ENCODE results near the gene NLRP14.

Gene NLRP14

DNA sequence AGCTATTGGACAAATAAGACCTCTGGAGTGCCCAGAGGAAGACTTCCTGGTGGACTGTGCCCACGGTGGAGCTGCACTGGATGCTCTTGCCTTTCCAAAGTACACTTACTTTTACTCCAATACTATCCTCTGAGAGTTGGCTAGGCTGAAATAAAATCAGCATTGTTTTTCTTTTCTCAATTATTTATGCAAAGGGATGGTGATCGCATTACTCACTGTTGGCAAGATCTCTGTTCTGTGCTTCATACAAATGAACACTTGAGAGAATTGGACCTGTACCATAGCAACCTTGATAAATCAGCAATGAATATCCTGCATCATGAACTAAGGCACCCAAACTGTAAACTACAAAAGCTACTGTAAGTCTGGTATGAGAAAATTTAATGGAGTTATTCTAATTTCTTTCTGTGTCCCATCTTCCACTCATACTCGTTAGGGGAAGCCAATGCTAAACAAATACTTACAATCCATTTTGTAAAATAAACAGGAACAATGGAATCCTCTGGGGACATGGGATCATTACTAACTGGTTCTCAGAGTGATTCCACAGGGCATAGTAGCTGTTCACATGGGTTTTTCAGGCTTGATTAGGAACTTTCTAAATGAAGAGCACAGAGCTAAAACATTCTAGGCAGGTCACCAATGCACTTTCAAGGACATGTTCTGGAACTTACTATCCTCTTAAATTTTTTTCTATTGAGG, 26.3 kb downstream of the NLRP14 start:
- no peak for ATAC-seq
- TF ChIP-seq ZNF70 (CRISPR knock-in tag; IDR thresholded peaks at IDR 0.05), result no peak
- TF ChIP-seq, protein P1, sequence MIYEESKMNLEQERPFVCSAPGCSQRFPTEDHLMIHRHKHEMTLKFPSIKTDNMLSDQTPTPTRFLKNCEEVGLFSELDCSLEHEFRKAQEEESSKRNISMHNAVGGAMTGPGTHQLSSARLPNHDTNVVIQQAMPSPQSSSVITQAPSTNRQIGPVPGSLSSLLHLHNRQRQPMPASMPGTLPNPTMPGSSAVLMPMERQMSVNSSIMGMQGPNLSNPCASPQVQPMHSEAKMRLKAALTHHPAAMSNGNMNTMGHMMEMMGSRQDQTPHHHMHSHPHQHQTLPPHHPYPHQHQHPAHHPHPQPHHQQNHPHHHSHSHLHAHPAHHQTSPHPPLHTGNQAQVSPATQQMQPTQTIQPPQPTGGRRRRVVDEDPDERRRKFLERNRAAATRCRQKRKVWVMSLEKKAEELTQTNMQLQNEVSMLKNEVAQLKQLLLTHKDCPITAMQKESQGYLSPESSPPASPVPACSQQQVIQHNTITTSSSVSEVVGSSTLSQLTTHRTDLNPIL (CRISPR knock-in tag; IDR thresholded peaks at IDR 0.05; ENCODE audit: low read depth), result no peak
- TF ChIP-seq GLIS3 (CRISPR knock-in tag; IDR thresholded peaks at IDR 0.05), result no peak
- TF ChIP-seq, protein P2, sequence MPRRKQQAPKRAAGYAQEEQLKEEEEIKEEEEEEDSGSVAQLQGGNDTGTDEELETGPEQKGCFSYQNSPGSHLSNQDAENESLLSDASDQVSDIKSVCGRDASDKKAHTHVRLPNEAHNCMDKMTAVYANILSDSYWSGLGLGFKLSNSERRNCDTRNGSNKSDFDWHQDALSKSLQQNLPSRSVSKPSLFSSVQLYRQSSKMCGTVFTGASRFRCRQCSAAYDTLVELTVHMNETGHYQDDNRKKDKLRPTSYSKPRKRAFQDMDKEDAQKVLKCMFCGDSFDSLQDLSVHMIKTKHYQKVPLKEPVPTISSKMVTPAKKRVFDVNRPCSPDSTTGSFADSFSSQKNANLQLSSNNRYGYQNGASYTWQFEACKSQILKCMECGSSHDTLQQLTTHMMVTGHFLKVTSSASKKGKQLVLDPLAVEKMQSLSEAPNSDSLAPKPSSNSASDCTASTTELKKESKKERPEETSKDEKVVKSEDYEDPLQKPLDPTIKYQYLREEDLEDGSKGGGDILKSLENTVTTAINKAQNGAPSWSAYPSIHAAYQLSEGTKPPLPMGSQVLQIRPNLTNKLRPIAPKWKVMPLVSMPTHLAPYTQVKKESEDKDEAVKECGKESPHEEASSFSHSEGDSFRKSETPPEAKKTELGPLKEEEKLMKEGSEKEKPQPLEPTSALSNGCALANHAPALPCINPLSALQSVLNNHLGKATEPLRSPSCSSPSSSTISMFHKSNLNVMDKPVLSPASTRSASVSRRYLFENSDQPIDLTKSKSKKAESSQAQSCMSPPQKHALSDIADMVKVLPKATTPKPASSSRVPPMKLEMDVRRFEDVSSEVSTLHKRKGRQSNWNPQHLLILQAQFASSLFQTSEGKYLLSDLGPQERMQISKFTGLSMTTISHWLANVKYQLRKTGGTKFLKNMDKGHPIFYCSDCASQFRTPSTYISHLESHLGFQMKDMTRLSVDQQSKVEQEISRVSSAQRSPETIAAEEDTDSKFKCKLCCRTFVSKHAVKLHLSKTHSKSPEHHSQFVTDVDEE (CRISPR knock-in tag; IDR thresholded peaks at IDR 0.05), result no peak
- TF ChIP-seq OSR1 (CRISPR knock-in tag; IDR thresholded peaks at IDR 0.05), result no peak
- TF ChIP-seq CSDC2 (CRISPR knock-in tag; IDR thresholded peaks at IDR 0.05), result no peak
- no peak for TF ChIP-seq ZNF8 (CRISPR knock-in tag; IDR thresholded peaks at IDR 0.05)
- no peak for TF ChIP-seq SNAI2 (CRISPR knock-in tag; IDR thresholded peaks at IDR 0.05)
- TF ChIP-seq ESRRG (CRISPR knock-in tag; IDR thresholded peaks at IDR 0.05), result no peak
- no peak for TF ChIP-seq ZC3H10 (CRISPR knock-in tag; IDR thresholded peaks at IDR 0.05)
- TF ChIP-seq BACH2 (CRISPR knock-in tag; IDR thresholded peaks at IDR 0.05; ENCODE audit: borderline replicate concordance), result no peak
- TF ChIP-seq PPARA (CRISPR knock-in tag; IDR thresholded peaks at IDR 0.05; ENCODE audit: borderline replicate concordance), result no peak

DNA sequence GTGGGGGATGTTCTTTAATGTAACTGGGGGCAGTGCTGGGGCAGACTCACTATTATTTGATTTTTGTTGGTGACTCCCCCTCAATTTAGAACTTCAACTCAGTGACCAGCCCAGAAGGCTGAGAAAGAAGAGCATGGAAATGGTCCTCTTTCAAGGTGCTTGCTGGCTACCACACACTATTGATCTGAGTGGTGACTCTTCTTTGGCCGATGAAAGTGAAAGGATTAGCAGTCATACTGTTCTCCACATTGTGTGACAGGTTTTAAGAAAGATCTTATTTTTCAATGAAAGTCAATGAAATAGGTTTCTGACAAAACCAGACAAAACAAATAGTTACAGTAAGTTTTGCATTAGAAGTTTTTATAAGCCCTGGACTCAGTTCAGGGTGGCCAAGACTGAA, 29.9 kb downstream of the NLRP14 start:
- TF ChIP-seq BACH2 (CRISPR knock-in tag; IDR thresholded peaks at IDR 0.05; ENCODE audit: borderline replicate concordance) (no peak), CSDC2 (CRISPR knock-in tag; IDR thresholded peaks at IDR 0.05) (no peak), TOX (CRISPR knock-in tag; IDR thresholded peaks at IDR 0.05; ENCODE audit: borderline replicate concordance) (no peak), ESRRG (CRISPR knock-in tag; IDR thresholded peaks at IDR 0.05) (no peak), ISL1 (CRISPR knock-in tag; IDR thresholded peaks at IDR 0.05) (no peak), GLIS3 (CRISPR knock-in tag; IDR thresholded peaks at IDR 0.05) (no peak), ZNF565 (CRISPR knock-in tag; conservative IDR thresholded peaks at IDR 0.05; ENCODE audit: low read depth) (no peak), ZFP30 (CRISPR knock-in tag; IDR thresholded peaks at IDR 0.05) (no peak), ZC3H10 (CRISPR knock-in tag; IDR thresholded peaks at IDR 0.05) (no peak), ZFP3 (CRISPR knock-in tag; IDR thresholded peaks at IDR 0.05) (no peak)
- TF ChIP-seq, protein P3, sequence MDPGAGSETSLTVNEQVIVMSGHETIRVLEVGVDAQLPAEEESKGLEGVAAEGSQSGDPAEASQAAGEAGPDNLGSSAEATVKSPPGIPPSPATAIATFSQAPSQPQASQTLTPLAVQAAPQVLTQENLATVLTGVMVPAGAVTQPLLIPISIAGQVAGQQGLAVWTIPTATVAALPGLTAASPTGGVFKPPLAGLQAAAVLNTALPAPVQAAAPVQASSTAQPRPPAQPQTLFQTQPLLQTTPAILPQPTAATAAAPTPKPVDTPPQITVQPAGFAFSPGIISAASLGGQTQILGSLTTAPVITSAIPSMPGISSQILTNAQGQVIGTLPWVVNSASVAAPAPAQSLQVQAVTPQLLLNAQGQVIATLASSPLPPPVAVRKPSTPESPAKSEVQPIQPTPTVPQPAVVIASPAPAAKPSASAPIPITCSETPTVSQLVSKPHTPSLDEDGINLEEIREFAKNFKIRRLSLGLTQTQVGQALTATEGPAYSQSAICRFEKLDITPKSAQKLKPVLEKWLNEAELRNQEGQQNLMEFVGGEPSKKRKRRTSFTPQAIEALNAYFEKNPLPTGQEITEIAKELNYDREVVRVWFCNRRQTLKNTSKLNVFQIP (CRISPR knock-in tag; IDR thresholded peaks at IDR 0.05; ENCODE audit: borderline replicate concordance, low read depth), result no peak
- TF ChIP-seq, protein P2 (CRISPR knock-in tag; IDR thresholded peaks at IDR 0.05), result no peak
- TF ChIP-seq, protein P1 (CRISPR knock-in tag; IDR thresholded peaks at IDR 0.05; ENCODE audit: low read depth), result no peak
- ATAC-seq, result no peak

DNA sequence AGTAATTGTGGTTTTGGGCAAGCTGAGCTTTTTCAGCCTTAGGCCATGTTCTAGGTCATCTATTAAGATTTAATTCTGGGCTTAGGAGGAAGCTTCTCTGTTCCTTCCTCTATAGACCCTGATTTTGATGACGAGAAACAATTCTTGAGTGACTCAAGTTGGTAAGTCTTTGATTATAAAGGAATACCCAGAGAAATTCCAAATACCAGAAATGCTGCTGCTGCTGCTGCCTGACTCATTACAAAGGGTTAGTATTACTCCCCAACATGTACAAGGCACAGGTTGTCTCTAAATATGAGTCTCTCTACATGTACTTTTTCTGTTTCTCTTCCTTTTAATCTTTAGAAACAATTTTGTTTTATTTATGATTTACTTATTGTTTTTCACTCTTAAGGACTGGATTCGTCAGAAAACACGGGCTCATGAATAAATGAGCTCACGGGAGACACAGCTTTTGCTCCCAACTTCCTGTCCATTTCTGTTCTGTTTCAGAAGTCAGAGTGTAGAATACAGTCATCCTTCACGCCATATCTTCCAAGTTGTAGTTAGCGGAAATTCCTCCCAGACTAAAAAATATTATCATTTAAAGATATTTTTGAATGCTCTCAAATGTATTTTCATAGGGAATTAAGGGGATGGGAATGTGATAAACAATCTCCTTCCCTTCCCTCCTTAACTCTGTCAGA, 36.7 kb downstream of the NLRP14 start:
- no peak for ATAC-seq
- TF ChIP-seq BACH2 (CRISPR knock-in tag; IDR thresholded peaks at IDR 0.05; ENCODE audit: borderline replicate concordance) (no peak), ZC3H10 (CRISPR knock-in tag; IDR thresholded peaks at IDR 0.05) (no peak), ESRRG (CRISPR knock-in tag; IDR thresholded peaks at IDR 0.05) (no peak), ZFP30 (CRISPR knock-in tag; IDR thresholded peaks at IDR 0.05) (no peak), PPARA (CRISPR knock-in tag; IDR thresholded peaks at IDR 0.05; ENCODE audit: borderline replicate concordance) (no peak)
- TF ChIP-seq, protein P2 (CRISPR knock-in tag; IDR thresholded peaks at IDR 0.05), result no peak
- TF ChIP-seq, protein P1 (CRISPR knock-in tag; IDR thresholded peaks at IDR 0.05; ENCODE audit: low read depth), result no peak
